ENCODE data around the gene ALG3. TPM values are rescaled to one million over a fixed set of nuclear protein-coding genes. Genes with fewer than 3 reads are reported as not detected.
"Not testable (repeated sequence)": the region's sequence is repeated elsewhere in the genome, so short reads cannot be mapped to it uniquely, and the experiment has no call there.

Gene ALG3
- total RNA-seq, 2 donors from 2014 or later: 25.1 to 78.9 TPM

- Histone ChIP-seq H3K4me3 (no peak overlapping the region), H3K27me3 (peaks cover 22% of the 10 kb centered on the region), H3K36me3 (no peaks in the 10 kb centered on the region), H3K9ac (ENCODE audit: low read depth in 2 of 2, low read length in 2 of 2) (no peak overlapping the region), H3K4me1 (no peaks in the 10 kb centered on the region), H3K9me3 (no peaks in the 10 kb centered on the region), H3K27ac (no peak overlapping the region)
- DNase-seq: no peak
- intact Hi-C loops (cut with DNase I): no loop called here
- TF ChIP-seq CTCF (IDR thresholded peaks at IDR 0.05): no peak
Observed at GRCh38 chr3:184277366-184277765, 28.6 kb upstream of the ALG3 start.

GRCh38 chr3:184275961-184276910, 27.5 kb upstream of the ALG3 start, which contains the start of gene ECE2:
Gene ECE2 (plus strand): TSS chr3:184276022. CDS start chr3:184276154, 132 bp downstream.
- Histone ChIP-seq H3K27ac (no peak within 1 kb of the TSS), H3K36me3 (no peaks in the 10 kb centered on the region), H3K27me3 (peaks cover 22% of the 10 kb centered on the region), H3K4me3 (no peak within 1 kb of the TSS), H3K4me1 (no peaks in the 10 kb centered on the region), H3K9me3 (no peaks in the 10 kb centered on the region), H3K9ac (ENCODE audit: low read depth in 2 of 2, low read length in 2 of 2) (no peak within 1 kb of the TSS)
- no peak for TF ChIP-seq CTCF (IDR thresholded peaks at IDR 0.05)
- DNase-seq: no peak
- intact Hi-C loops (cut with DNase I): no loop called here

- Histone ChIP-seq H3K9ac (ENCODE audit: low read depth in 2 of 2, low read length in 2 of 2) (no peak overlapping the region), H3K9me3 (no peaks in the 10 kb centered on the region), H3K27me3 (peaks cover 22% of the 10 kb centered on the region), H3K36me3 (no peaks in the 10 kb centered on the region), H3K4me3 (no peak overlapping the region), H3K4me1 (no peaks in the 10 kb centered on the region), H3K27ac (no peak overlapping the region)
- TF ChIP-seq CTCF (IDR thresholded peaks at IDR 0.05): no peak
- no peak for DNase-seq
- intact Hi-C loops (cut with DNase I): no loop called here
Observed at GRCh38 chr3:184275381-184275701, 26.6 kb upstream of the ALG3 start.

GRCh38 chr3:184272269-184272668, 23.5 kb upstream of the ALG3 start:
- Histone ChIP-seq H3K27ac (no peak overlapping the region), H3K9ac (ENCODE audit: low read depth in 2 of 2, low read length in 2 of 2) (no peak overlapping the region), H3K36me3 (no peaks in the 10 kb centered on the region), H3K4me1 (no peaks in the 10 kb centered on the region), H3K27me3 (peaks cover 22% of the 10 kb centered on the region), H3K9me3 (no peaks in the 10 kb centered on the region), H3K4me3 (no peak overlapping the region)
- no peak for DNase-seq
- intact Hi-C loops (cut with DNase I): no loop called here
- TF ChIP-seq CTCF (IDR thresholded peaks at IDR 0.05): no peak

GRCh38 chr3:184267249-184267648, 18.5 kb upstream of the ALG3 start:
- H3K9me3 ChIP-seq; intact Hi-C loops (cut with DNase I); H3K4me1 ChIP-seq; H3K9ac ChIP-seq (ENCODE audit: low read depth in 2 of 2, low read length in 2 of 2); H3K36me3 ChIP-seq; H3K4me3 ChIP-seq; H3K27ac ChIP-seq; DNase-seq: not testable (repeated sequence)
- H3K27me3 ChIP-seq: peaks cover 11% of the 10 kb centered on the region

- peaks cover 42% of the 10 kb centered on the region for H3K27me3 ChIP-seq
- no peak for DNase-seq
- peaks cover 3% of the 10 kb centered on the region for H3K4me1 ChIP-seq
- no peak overlapping the region for H3K4me3 ChIP-seq
- H3K9ac ChIP-seq (ENCODE audit: low read depth in 2 of 2, low read length in 2 of 2): no peak overlapping the region
- no peaks in the 10 kb centered on the region for H3K9me3 ChIP-seq
- intact Hi-C loops (cut with DNase I): no loop called here
- no peaks in the 10 kb centered on the region for H3K36me3 ChIP-seq
- no peak overlapping the region for H3K27ac ChIP-seq
- no peak for TF ChIP-seq CTCF (IDR thresholded peaks at IDR 0.05)
Observed at GRCh38 chr3:184262764-184263179, 14.0 kb upstream of the ALG3 start.

All from colonic mucosa (tissue), 4 donors.